Fibroblast of pulmonary artery (primary cell): ENCODE data around the gene NCLN.
"Not testable (repeated sequence)": the region's sequence is repeated elsewhere in the genome, so short reads cannot be mapped to it uniquely, and the experiment has no call there.

ENCODE experiments used
- DNase-seq: peaks from one replicate; pipeline ENCODE4 v3.0.0-alpha.2; 2010; ENCODE audit warnings: low read depth
- H3K4me3 ChIP-seq: replicated peaks from 2 replicates; pipeline ENCODE4 v1.5.1; 2011; ENCODE audit warnings: low read depth, mild to moderate bottlenecking, control low read depth, low read length, moderate library complexity
- CTCF ChIP-seq: IDR thresholded peaks from 2 replicates; pipeline ENCODE4 v1.5.1; 2011; ENCODE audit warnings: mild to moderate bottlenecking, control low read depth, low read length, inconsistent platforms; ENCODE audit errors: missing control alignments

The NCLN gene

GRCh38 chr19:3149526-3150505, 35.9 kb upstream of the NCLN start:
- no peak overlapping the region for H3K4me3 ChIP-seq
- no peak for TF ChIP-seq CTCF
- no peak for DNase-seq

GRCh38 chr19:3150739-3151329, 34.9 kb upstream of the NCLN start:
- no peak overlapping the region for H3K4me3 ChIP-seq
- DNase-seq: no peak
- no peak for TF ChIP-seq CTCF

- no peak for TF ChIP-seq CTCF
- no peak overlapping the region for H3K4me3 ChIP-seq
- DNase-seq: peak; percentile 39
These were observed 33.9 kb upstream of the NCLN start for GRCh38 chr19:3151563-3152418.

- H3K4me3 ChIP-seq: no peak overlapping the region
- no peak for TF ChIP-seq CTCF
- DNase-seq: no peak
These were observed 33.3 kb upstream of the NCLN start for GRCh38 chr19:3152419-3152780.

- no peak for TF ChIP-seq CTCF
- no peak for DNase-seq
- H3K4me3 ChIP-seq: no peak overlapping the region
These were observed 32.2 kb upstream of the NCLN start for GRCh38 chr19:3153286-3154230.

- not testable (repeated sequence) for H3K4me3 ChIP-seq, DNase-seq
These were observed 31.3 kb upstream of the NCLN start for GRCh38 chr19:3154447-3154846.
